Measurements from ENCODE around the gene HEATR5B. TPM values are rescaled to one million over a fixed set of nuclear protein-coding genes. Genes with fewer than 3 reads are reported as not detected.

Gene HEATR5B
- total and polyA plus RNA-seq, 9 of the 15 experiments (the other 6 are each of a cell fraction or from before 2014, with no cell fraction given) = 4.2 to 21.7 (median 12.2) TPM

DNA sequence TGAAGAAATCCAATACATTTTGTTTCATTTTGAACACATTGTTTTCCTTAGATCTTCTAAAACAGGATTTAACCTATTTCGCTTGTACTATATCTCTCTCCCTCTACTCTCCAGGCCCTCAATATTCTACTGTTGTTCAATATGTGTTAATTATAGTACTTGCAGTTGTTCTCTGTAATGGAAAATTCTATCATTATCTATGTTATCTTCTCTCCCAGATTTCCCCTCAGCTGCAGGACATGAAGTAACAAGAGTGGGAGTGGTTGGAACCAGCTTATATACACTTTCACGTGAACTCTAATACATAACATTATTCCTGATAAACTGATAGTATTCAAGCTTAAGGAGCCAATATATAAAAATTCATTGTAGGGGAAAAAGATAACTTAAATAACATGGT is 110.9 kb downstream of the HEATR5B start (continued):
- TF ChIP-seq, protein P1, sequence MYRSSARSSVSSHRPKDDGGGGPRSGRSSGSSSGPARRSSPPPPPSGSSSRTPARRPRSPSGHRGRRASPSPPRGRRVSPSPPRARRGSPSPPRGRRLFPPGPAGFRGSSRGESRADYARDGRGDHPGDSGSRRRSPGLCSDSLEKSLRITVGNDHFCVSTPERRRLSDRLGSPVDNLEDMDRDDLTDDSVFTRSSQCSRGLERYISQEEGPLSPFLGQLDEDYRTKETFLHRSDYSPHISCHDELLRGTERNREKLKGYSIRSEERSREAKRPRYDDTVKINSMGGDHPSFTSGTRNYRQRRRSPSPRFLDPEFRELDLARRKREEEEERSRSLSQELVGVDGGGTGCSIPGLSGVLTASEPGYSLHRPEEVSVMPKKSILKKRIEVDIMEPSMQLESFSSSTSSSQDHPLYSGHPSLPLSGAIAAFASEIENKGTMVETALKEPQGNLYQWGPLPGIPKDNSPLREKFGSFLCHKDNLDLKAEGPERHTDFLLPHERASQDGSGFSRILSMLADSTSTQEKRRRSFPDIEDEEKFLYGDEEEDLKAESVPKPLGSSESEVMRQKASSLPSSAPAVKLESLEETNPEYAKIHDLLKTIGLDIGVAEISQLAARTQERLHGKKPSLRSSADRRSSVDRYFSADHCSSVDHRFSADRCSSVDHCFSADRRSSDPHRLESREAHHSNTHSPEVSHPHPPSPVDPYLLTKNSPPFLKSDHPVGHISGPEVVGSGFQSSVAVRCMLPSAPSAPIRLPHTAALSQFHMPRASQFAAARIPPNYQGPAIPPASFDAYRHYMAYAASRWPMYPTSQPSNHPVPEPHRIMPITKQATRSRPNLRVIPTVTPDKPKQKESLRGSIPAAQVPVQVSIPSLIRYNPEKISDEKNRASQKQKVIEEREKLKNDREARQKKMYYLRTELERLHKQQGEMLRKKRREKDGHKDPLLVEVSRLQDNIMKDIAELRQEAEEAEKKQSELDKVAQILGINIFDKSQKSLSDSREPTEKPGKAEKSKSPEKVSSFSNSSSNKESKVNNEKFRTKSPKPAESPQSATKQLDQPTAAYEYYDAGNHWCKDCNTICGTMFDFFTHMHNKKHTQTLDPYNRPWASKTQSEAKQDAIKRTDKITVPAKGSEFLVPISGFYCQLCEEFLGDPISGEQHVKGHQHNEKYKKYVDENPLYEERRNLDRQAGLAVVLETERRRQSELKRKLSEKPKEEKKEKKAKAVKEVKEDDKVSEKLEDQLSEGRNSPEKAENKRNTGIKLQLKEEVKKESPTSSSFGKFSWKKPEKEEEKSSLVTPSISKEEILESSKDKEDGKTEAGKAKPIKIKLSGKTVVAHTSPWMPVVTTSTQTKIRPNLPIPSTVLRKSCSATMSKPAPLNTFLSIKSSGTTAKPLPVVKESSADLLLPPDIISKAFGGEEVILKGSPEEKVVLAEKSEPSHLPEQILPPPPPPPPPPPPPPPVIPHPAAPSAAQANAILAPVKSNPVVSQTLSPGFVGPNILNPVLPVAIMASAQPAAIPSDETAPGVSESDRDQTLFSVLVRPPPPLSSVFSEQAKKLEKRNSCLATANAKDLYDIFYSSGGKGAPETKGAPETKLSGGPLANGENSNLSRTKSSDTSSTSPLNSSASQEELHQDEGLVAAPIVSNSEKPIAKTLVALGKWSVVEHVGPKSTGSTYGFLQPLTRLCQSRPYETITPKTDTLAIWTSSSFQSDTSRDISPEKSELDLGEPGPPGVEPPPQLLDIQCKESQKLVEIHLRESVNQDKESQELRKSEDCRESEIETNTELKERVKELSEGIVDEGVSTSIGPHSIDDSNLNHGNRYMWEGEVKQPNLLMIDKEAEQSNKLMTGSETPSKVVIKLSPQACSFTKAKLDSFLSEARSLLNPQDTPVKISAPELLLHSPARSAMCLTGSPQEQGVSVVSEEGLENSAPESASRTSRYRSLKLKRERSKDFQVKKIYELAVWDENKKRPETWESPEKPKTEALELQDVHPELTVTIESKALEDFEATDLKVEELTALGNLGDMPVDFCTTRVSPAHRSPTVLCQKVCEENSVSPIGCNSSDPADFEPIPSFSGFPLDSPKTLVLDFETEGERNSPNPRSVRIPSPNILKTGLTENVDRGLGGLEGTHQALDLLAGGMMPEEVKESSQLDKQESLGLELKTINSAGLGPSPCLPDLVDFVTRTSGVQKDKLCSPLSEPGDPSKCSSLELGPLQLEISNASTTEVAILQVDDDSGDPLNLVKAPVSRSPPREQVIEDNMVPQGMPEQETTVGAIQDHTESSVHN (IDR thresholded peaks at IDR 0.05; ENCODE audit: borderline replicate concordance in 1 of 2, low read depth in 1 of 2) = 0 out of 4 replicates have a peak, but pooled peaks of 1 of the 2 experiments have one; percentile 26
- TF ChIP-seq ZSCAN29 (IDR thresholded peaks at IDR 0.05) (no peak), MECOM (CRISPR knock-in tag; IDR thresholded peaks at IDR 0.05) (no peak), POLR2A (conservative IDR thresholded peaks at IDR 0.05) (no peak), KAT7 (CRISPR knock-in tag; IDR thresholded peaks at IDR 0.05; ENCODE audit: borderline replicate concordance) (no peak), PCBP1 (IDR thresholded peaks at IDR 0.05; ENCODE audit: low read depth, low read length, poor library complexity, severe bottlenecking) (no peak), MCM7 (IDR thresholded peaks at IDR 0.05) (no peak), ZNF431 (CRISPR knock-in tag; IDR thresholded peaks at IDR 0.05) (no peak), NR2F6 (CRISPR knock-in tag; IDR thresholded peaks at IDR 0.05) (no peak), STAG1 (CRISPR knock-in tag; IDR thresholded peaks at IDR 0.05; ENCODE audit: borderline replicate concordance) (no peak), ZFP30 (CRISPR knock-in tag; IDR thresholded peaks at IDR 0.05; ENCODE audit: borderline replicate concordance) (no peak), CBFA2T3 (IDR thresholded peaks at IDR 0.05) (peak; percentile 76), CTBP1 (IDR thresholded peaks at IDR 0.05; ENCODE audit: borderline replicate concordance) (no peak), EP400 (IDR thresholded peaks at IDR 0.05) (no peak), RCOR1 (IDR thresholded peaks at IDR 0.05; ENCODE audit: borderline replicate concordance in 1 of 2, low read depth in 2 of 2, low read length in 2 of 2) (peak in 1 of 2 experiments; percentile 55; a peak in 1 of 4 replicates)
- TF ChIP-seq, protein P2, sequence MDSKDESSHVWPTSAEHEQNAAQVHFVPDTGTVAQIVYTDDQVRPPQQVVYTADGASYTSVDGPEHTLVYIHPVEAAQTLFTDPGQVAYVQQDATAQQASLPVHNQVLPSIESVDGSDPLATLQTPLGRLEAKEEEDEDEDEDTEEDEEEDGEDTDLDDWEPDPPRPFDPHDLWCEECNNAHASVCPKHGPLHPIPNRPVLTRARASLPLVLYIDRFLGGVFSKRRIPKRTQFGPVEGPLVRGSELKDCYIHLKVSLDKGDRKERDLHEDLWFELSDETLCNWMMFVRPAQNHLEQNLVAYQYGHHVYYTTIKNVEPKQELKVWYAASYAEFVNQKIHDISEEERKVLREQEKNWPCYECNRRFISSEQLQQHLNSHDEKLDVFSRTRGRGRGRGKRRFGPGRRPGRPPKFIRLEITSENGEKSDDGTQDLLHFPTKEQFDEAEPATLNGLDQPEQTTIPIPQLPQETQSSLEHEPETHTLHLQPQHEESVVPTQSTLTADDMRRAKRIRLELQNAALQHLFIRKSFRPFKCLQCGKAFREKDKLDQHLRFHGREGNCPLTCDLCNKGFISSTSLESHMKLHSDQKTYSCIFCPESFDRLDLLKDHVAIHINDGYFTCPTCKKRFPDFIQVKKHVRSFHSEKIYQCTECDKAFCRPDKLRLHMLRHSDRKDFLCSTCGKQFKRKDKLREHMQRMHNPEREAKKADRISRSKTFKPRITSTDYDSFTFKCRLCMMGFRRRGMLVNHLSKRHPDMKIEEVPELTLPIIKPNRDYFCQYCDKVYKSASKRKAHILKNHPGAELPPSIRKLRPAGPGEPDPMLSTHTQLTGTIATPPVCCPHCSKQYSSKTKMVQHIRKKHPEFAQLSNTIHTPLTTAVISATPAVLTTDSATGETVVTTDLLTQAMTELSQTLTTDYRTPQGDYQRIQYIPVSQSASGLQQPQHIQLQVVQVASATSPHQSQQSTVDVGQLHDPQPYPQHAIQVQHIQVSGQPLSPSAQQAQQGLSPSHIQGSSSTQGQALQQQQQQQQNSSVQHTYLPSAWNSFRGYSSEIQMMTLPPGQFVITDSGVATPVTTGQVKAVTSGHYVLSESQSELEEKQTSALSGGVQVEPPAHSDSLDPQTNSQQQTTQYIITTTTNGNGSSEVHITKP (IDR thresholded peaks at IDR 0.05; ENCODE audit: partially characterized antibody) = no peak
- TF ChIP-seq, protein P3, sequence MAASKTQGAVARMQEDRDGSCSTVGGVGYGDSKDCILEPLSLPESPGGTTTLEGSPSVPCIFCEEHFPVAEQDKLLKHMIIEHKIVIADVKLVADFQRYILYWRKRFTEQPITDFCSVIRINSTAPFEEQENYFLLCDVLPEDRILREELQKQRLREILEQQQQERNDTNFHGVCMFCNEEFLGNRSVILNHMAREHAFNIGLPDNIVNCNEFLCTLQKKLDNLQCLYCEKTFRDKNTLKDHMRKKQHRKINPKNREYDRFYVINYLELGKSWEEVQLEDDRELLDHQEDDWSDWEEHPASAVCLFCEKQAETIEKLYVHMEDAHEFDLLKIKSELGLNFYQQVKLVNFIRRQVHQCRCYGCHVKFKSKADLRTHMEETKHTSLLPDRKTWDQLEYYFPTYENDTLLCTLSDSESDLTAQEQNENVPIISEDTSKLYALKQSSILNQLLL (CRISPR knock-in tag; IDR thresholded peaks at IDR 0.05; ENCODE audit: borderline replicate concordance) = no peak
